Gastroesophageal sphincter (tissue), 3 donors: ENCODE data around the gene GABBR2.

Experiments
- CTCF ChIP-seq, 4 experiments: fragments of 200-600 bp in 2 of 4; fragments of 450-650 bp in 2 of 4; sonication (generic) in 1 of 4; IDR thresholded peaks; one replicate each; pipeline ENCODE4 v1.5.1; 2017 to 2019; ENCODE audit warnings: antibody characterized with exemption in 4 of 4, mild to moderate bottlenecking in 2 of 4, moderate library complexity in 2 of 4
- POLR2A ChIP-seq, 2 donors: fragments of 450-650 bp; IDR thresholded peaks; one replicate each; pipeline ENCODE4 v1.6.1; 2017; ENCODE audit warnings: antibody characterized with exemption in 2 of 2, mild to moderate bottlenecking in 2 of 2, moderate library complexity in 1 of 2

DNA sequence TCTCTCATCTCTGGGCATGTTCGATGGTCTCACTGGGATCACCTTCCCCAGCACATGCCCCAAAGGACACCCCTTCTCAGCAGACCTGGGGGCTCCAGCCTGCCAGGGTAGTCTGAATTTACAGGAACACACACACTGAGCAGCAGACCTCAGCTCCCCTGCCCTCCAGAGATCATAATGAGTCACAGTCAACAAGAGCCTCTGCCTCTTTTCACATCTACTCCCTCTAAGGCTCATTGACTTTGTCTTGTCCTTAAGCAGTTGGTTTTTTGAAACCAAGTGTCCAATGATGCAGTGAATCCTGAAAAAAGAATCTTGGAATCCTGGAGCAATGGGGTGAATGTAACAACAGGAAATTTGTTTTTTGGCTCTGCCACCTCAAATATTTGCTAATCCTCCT lies 20.8 kb downstream of the GABBR2 start:
- TF ChIP-seq CTCF (IDR thresholded peaks at IDR 0.05), result no peak
- TF ChIP-seq POLR2A (IDR thresholded peaks at IDR 0.05), result no peak
